ENCODE results near the gene TRAK2. TPM values are rescaled to one million over a fixed set of nuclear protein-coding genes. Genes with fewer than 3 reads are reported as not detected.

The TRAK2 gene
- polyA plus RNA-seq, 1 of the 3 experiments (the other 2 are of a cell fraction): 10.4 TPM

- DNase-seq: no peak
- H3K79me2 ChIP-seq (ENCODE audit: insufficient read depth): peaks cover 77% of the 10 kb centered on the region
- H3K9me3 ChIP-seq: no peaks in the 10 kb centered on the region; the same call in 1 of the 2 replicates
- H3K27ac ChIP-seq (ENCODE audit: low read depth in 2 of 2, low read length in 1 of 2): peak overlapping the region; percentile 94 to 97
- POLR2A ChIA-PET: no interaction called here
- 19% methylated on average over 4 of the region's 4 CpGs for WGBS (ENCODE audit: low lambda C conversion rate)
- no peaks in the 10 kb centered on the region for H3K9me2 ChIP-seq
- peak overlapping the region in 1 of 2 experiments; percentile 30; a peak in 1 of 4 replicates for H3K4me3 ChIP-seq (ENCODE audit: low read depth in 2 of 2, low read length in 1 of 2)
- peak overlapping the region; percentile 66; the same call in 1 of the 2 replicates for H3K9ac ChIP-seq
- peaks cover 30% of the 10 kb centered on the region for H3F3A ChIP-seq (replicated peaks; ENCODE audit: insufficient read depth)
- H4K20me1 ChIP-seq (ENCODE audit: insufficient read depth): peaks cover 3% of the 10 kb centered on the region; the same call in 1 of the 2 replicates
- no peaks in the 10 kb centered on the region for H3K36me3 ChIP-seq (replicated peaks in 1 of 2; ENCODE audit: control insufficient read depth in 1 of 2, insufficient read depth in 2 of 2, low read length in 1 of 2)
- CTCF ChIA-PET: no interaction called here
- no peak overlapping the region; the same call in 1 of the 2 replicates for H2AFZ ChIP-seq (ENCODE audit: low read depth)
- peak overlapping the region; percentile 78 for H3K4me2 ChIP-seq
- no peaks in the 10 kb centered on the region for H3K27me3 ChIP-seq (ENCODE audit: insufficient read depth)
- peaks cover 22 to 32% of the 10 kb centered on the region in 2 experiments for H3K4me1 ChIP-seq (ENCODE audit: control insufficient read depth in 1 of 2, insufficient read depth in 2 of 2, low read depth in 1 of 2, low read length in 1 of 2)
- no peak for TF ChIP-seq FOXM1 (IDR thresholded peaks at IDR 0.05; ENCODE audit: low read depth)
- TF ChIP-seq CTCF (IDR thresholded peaks at IDR 0.05): no peak
- TF ChIP-seq TAF1 (IDR thresholded peaks at IDR 0.05; ENCODE audit: borderline replicate concordance, low read depth, low read length): no peak
- TF ChIP-seq RXRA (IDR thresholded peaks at IDR 0.05; ENCODE audit: borderline replicate concordance, low read depth): peak; percentile 26; the same call in 1 of the 2 replicates
- TF ChIP-seq MAX (IDR thresholded peaks at IDR 0.05; ENCODE audit: low read depth): peak; percentile 30; the same call in 1 of the 2 replicates
- 0 out of 2 replicates have a peak, but pooled peaks have one; percentile 29 for TF ChIP-seq SIN3A (IDR thresholded peaks at IDR 0.05; ENCODE audit: borderline replicate concordance, low read depth, low read length)
- no peak for TF ChIP-seq USF1 (IDR thresholded peaks at IDR 0.05; ENCODE audit: borderline replicate concordance, low read depth)
- no peak for TF ChIP-seq RCOR1 (IDR thresholded peaks at IDR 0.05; ENCODE audit: low read length)
- peak; percentile 30; the same call in 1 of the 2 replicates for TF ChIP-seq TEAD4 (IDR thresholded peaks at IDR 0.05; ENCODE audit: borderline replicate concordance, insufficient read depth)
- peak; percentile 14; the same call in 1 of the 2 replicates for TF ChIP-seq POLR2AphosphoS5 (IDR thresholded peaks at IDR 0.05; ENCODE audit: low read depth, low read length)
- no peak for TF ChIP-seq IRF3 (IDR thresholded peaks at IDR 0.05; ENCODE audit: low read depth, low read length)
- TF ChIP-seq EP300 (IDR thresholded peaks at IDR 0.05; ENCODE audit: borderline replicate concordance in 1 of 2, low read depth in 1 of 2, low read length in 1 of 2): peak in 1 of 2 experiments; percentile 50; a peak in 1 of 4 replicates
- TF ChIP-seq CHD2 (IDR thresholded peaks at IDR 0.05; ENCODE audit: low read length, partially characterized antibody): no peak
- TF ChIP-seq GABPA (IDR thresholded peaks at IDR 0.05; ENCODE audit: low read depth): peak; percentile 18; the same call in 1 of the 2 replicates
- peak; percentile 96 for TF ChIP-seq PBX3 (IDR thresholded peaks at IDR 0.05)
- TF ChIP-seq ZBTB33 (IDR thresholded peaks at IDR 0.05; ENCODE audit: borderline replicate concordance, low read depth): peak; percentile 34; the same call in 1 of the 2 replicates
- no peak for TF ChIP-seq NRF1 (IDR thresholded peaks at IDR 0.05; ENCODE audit: low read depth, low read length)
- no peak for TF ChIP-seq USF2 (IDR thresholded peaks at IDR 0.05; ENCODE audit: borderline replicate concordance, low read depth, low read length)
- TF ChIP-seq FOXJ3 (CRISPR knock-in tag; IDR thresholded peaks at IDR 0.05): no peak
- TF ChIP-seq YY1 (IDR thresholded peaks at IDR 0.05; ENCODE audit: low read depth): no peak
- peak; percentile 47 for TF ChIP-seq ELF1 (IDR thresholded peaks at IDR 0.05)
- TF ChIP-seq MEF2A (IDR thresholded peaks at IDR 0.05; ENCODE audit: borderline replicate concordance, low read depth): no peak
- TF ChIP-seq RFX5 (IDR thresholded peaks at IDR 0.05; ENCODE audit: low read length): no peak
- TF ChIP-seq FOSL2 (IDR thresholded peaks at IDR 0.05; ENCODE audit: borderline replicate concordance, low read depth): peak; percentile 63; the same call in 1 of the 2 replicates
- peak; percentile 76 for TF ChIP-seq JUND (IDR thresholded peaks at IDR 0.05)
- peak; percentile 75 for TF ChIP-seq TCF12 (IDR thresholded peaks at IDR 0.05)
Observed at GRCh38 chr2:201432038-201432620, 19.1 kb downstream of the TRAK2 start.
